Activated T-helper 1 cell treated with anti-CD3 and anti-CD28 coated beads, Interleukin-12 subunit alpha, Interleukin-12 subunit beta, Interleukin-2, Interleukin-4 antibody, amounts not matched to agents 30 ng/mL and 10 ng/mL and 1 ng/mL, durations not matched to agents 14 hours and 24 hours and 36 hours (primary cell): ENCODE results near the gene FGF8. TPM values are rescaled to one million over a fixed set of nuclear protein-coding genes. Genes with fewer than 3 reads are reported as not detected.

Source experiments
- DNase-seq: peaks from one replicate; pipeline ENCODE4 v3.0.0; 2021; ENCODE audit warnings: low spot score
- H3K27ac Mint-ChIP-seq: one replicate; pipeline ENCODE4 v1.8.0; 2021; ENCODE audit warnings: mild to moderate bottlenecking, mixed read lengths
- H3K27me3 Mint-ChIP-seq: one replicate; pipeline ENCODE4 v1.8.0; 2022; ENCODE audit warnings: mild to moderate bottlenecking, moderate library complexity, mixed read lengths; ENCODE audit not compliant: insufficient read depth
- H3K36me3 Mint-ChIP-seq: one replicate; pipeline ENCODE4 v1.8.0; 2021; ENCODE audit warnings: low read depth, mixed read lengths
- H3K4me1 Mint-ChIP-seq: one replicate; pipeline ENCODE4 v1.8.0; 2021; ENCODE audit warnings: low read depth, mixed read lengths
- H3K4me3 Mint-ChIP-seq: one replicate; pipeline ENCODE4 v1.8.0; 2021; ENCODE audit warnings: mild to moderate bottlenecking, moderate library complexity, mixed read lengths
- H3K9me3 Mint-ChIP-seq: one replicate; pipeline ENCODE4 v1.8.0; 2021; ENCODE audit warnings: mixed read lengths
- intact Hi-C: fragments of 100-400 bp; cut with micrococcal nuclease; formaldehyde crosslinking; loops from one replicate; pipeline ENCODE4 v1.15.1; 2024
- total RNA-seq: library from RNA; stranded (reverse); gene quantifications from 2 replicates; pipeline ENCODE4 v1.2.3, GENCODE V29; 2022

FGF8 gene, protein sequence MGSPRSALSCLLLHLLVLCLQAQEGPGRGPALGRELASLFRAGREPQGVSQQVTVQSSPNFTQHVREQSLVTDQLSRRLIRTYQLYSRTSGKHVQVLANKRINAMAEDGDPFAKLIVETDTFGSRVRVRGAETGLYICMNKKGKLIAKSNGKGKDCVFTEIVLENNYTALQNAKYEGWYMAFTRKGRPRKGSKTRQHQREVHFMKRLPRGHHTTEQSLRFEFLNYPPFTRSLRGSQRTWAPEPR
- total RNA-seq = not detected in 2 replicates

DNA sequence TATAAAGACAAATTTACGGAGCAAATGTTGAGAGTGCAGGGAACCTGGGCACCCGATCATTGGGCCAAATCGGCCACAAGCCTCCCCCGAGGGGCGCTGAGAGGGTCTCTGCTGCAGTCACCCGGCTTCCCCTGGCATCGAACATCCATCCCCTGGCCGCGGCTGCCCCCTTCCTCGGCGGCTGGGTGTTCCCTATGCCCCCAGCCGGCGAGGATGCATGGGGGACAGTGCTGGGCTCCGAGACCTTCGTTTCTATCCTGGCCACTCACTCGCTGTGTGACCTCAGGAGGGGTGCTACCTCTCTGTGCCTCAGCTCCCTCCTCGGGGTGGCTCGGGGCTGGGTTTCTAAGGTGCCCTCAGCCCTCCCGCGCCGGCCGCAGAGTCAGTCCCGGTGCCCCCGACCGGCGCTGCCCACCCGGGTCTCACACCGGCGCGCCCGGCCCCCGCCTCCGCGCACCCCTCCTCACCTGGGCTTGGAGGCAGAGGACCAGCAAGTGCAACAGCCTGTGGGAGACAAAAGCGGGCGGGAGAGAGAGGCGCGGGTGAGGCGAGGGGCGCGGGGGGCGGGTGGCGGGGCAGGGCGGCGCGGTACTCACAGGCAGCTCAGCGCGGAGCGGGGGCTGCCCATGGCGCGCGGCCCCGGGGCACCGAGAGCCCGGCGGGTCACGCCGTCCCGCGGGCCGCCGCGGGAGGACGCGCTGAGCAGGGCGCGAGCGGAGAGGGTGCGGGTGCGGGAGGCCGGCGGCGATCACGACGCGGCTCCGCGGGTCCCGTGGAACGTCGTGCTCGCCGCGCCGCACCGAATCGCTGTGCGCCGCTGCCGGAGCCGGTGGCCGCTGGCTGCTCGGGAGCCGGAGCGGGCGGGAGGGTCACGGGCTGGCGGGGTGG is at the start of gene FGF8:
Gene FGF8, minus strand, starts transcription at position 842 of the 888 bp plus-strand sequence. Its CDS starts 214 bp downstream, at position 628.
- Mint-ChIP-seq H3K4me1 (peaks cover 21% of the 10 kb centered on the region), H3K4me3 (peak within 1 kb of the TSS; percentile 47), H3K36me3 (peaks cover 19% of the 10 kb centered on the region), H3K27me3 (peaks cover 57% of the 10 kb centered on the region), H3K9me3 (no peaks in the 10 kb centered on the region), H3K27ac (no peak within 1 kb of the TSS)
- intact Hi-C loops = no loop called here
- DNase-seq = no peak

DNA sequence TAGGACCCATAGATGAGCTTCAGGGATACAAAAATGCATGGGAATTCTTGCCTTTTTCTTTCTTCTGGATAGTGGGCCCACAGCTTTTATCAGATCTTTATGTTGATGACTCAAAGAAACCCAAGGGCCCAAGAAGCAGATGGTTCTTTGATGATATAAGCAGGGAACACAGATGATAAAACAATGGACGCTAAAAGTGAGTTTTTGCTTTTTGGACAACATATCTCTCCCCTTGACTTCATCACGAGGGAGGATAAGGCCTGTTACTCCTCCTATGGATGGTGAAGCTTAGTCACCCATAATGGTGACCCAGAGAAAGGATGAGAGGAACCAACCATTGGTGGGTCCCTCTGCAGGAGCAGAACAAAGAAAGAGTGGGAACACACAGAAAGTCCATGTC is 48.8 kb upstream of the FGF8 start:
- Mint-ChIP-seq H3K4me1 (peaks cover 11% of the 10 kb centered on the region), H3K27me3 (no peaks in the 10 kb centered on the region), H3K9me3 (no peaks in the 10 kb centered on the region), H3K36me3 (peaks cover 11% of the 10 kb centered on the region), H3K4me3 (no peak overlapping the region), H3K27ac (no peak overlapping the region)
- intact Hi-C loops = no loop called here
- DNase-seq = no peak

DNA sequence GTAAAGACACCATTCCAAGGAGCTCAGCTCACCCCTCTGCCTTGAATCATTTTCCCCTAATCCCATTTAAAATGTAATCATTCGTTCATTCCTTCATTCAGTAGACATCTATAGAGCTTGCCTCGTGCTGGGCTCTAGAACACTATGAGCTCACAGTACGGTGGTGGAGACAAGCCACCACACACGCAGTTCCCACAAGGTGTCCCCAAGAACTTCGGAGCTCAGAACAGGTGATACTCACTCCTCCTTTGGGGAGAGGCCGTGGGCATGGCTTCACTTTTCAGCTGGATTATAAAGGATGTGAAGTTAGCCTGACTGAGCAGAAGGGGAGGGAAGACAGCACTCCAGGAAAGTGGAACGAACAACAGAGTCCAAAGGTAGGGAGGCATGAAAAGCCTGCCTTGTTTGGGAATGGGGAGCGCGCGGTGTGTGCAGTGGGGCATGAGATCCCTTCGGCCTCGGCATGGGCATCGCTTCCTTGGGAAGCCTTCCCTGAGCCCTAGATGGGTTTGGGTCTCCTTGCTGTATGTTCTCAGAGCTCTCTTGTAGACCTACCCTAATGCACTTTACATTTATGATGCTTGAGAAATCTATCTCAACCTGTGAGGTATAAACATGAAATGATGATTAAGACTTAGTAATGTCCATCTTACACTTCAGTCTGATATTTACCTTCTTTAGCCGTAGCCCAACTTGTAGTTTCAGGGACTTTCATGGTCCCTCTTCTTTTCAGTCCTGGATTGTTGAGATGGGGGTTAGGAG is 43.1 kb upstream of the FGF8 start:
- Mint-ChIP-seq H3K27me3 (peaks cover 3% of the 10 kb centered on the region), H3K36me3 (peaks cover 22% of the 10 kb centered on the region)

DNA sequence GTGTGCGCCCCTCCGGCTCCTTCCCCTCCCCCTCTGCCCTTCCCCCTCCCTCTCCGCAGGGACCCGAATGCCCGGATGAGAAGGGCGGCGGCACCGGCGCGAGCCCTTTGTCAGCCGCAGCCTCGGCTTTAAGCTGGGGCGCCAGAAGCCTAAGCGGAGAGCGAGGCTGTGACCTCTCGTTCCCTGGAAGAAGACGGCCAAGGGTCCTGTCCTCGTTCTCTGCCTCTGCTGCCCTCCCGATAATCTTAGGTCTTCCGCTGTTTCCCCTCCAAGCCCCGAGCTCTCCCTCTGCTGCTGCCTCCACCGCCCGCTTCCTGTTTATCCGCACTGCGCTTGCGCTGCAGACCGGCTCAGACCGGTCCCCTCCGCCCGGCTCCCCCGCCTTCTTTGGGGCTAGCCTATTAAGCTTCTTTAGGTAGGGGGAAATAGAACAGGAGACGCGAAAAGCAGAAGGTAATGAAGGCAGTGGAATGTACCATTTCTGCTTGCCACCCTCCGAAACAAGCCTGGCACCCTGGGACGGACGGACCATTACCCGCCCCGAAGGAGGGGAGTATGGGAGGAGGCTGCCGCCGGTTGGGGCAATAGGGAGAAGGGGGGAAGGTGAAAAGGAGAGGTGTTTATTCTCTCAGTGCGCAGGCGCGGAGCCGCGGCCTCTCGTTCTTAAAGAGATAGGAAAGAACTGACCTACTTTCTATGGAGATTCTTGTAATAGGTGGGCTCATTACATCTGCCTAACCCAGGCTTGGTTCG is 42.4 kb upstream of the FGF8 start, which contains the start of gene OGA:
Gene OGA, minus strand, starts transcription at position 326 of the 753 bp plus-strand sequence. CDS start 422 bp downstream, outside the sequence.
- Mint-ChIP-seq H3K9me3 (no peaks in the 10 kb centered on the region), H3K4me1 (peaks cover 57% of the 10 kb centered on the region), H3K36me3 (peaks cover 29% of the 10 kb centered on the region), H3K27me3 (peaks cover 3% of the 10 kb centered on the region), H3K4me3 (peak within 1 kb of the TSS; percentile 100), H3K27ac (peak within 1 kb of the TSS; percentile 100)
- intact Hi-C loops = loop anchor here (1.0 to 10.0 kb wide), 12 partner anchors 12 to 1375 kb away; partner anchors contain the start of genes ARMH3, BTRC, NFKB2 and NPM3
- DNase-seq = peak; percentile 97

More for the DNA sequence above, 43.1 kb upstream of the FGF8 start:
- peak overlapping the region; percentile 100 for H3K4me3 Mint-ChIP-seq
- intact Hi-C loops = loop anchor here (1.0 to 10.0 kb wide), 12 partner anchors 11 to 1374 kb away; partner anchors contain the start of genes ARMH3, BTRC, NFKB2 and NPM3
- peaks cover 50% of the 10 kb centered on the region for H3K4me1 Mint-ChIP-seq
- H3K9me3 Mint-ChIP-seq = no peaks in the 10 kb centered on the region
- peak; percentile 40 for DNase-seq
- H3K27ac Mint-ChIP-seq = peak overlapping the region; percentile 100

DNA sequence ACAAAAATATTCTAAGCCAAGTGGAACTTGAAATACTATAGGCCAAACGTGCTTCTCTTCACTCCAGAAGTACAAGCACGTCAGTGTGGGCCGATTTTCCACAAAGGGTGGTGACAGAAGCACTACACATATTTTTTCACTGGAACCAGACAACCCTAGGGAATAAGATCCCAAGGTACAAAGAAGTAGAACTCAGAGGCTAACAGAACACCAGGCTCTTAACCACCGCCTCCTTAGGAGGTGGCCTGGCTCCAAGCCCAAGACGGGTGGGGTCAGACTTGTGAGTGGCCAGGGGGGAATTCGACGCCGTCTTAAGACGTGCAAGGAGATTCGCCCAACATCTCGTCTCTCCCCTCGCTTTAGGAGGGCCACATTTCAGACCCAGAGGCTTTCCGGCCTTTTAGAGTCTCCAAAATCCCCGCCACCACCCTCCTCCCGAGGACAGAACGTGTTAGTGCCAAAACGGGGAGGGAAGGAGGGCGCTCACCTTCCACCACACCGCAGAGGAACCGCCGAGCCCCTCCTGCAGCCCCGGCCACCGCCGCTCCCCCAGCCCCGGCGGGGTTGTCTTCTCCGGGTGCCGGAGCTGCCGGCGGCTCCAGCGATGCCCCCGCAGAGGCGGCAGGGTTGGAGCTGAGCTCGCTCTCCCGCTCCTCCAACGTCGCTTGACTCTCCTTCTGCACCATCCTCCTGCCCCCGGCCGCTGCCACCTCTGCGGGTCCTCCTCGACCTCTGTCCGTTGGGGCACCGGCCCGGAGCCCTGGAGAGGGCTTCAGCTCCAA is 41.6 kb upstream of the FGF8 start:
- peaks cover 65% of the 10 kb centered on the region for H3K4me1 Mint-ChIP-seq

DNA sequence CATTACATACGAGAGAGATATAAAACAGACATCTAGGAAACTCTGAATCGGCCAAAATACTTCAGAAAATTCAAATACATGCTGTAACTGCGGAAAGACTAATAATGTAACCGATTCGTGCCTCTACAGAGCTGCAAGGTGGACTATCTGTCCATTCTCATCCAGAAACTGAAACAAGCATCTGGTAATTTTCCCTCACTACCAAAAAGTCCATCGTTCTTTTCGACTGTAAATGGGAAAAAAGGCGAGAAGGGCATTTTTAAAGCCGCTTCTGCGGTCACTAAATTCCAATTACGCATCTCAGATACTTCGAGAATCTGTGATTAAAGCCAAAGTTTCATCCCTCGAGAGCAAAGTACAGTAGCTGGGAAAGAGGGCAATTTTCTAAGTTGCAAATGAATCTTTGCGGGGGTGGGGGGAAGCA is 41.0 kb upstream of the FGF8 start:
- H3K9me3 Mint-ChIP-seq = no peaks in the 10 kb centered on the region
- no peak for DNase-seq
- H3K36me3 Mint-ChIP-seq = peaks cover 36% of the 10 kb centered on the region
- intact Hi-C loops = loop anchor here (5.0 to 10.0 kb wide), 4 partner anchors 115 to 905 kb away; partner anchors contain the start of genes BTRC, NFKB2 and SLF2
- H3K4me3 Mint-ChIP-seq = peak overlapping the region; percentile 100
- H3K27me3 Mint-ChIP-seq = peaks cover 3% of the 10 kb centered on the region
- H3K27ac Mint-ChIP-seq = peak overlapping the region; percentile 100
- H3K4me1 Mint-ChIP-seq = peaks cover 65% of the 10 kb centered on the region

More for the DNA sequence above, 41.6 kb upstream of the FGF8 start:
- peak overlapping the region; percentile 100 for H3K4me3 Mint-ChIP-seq
- H3K27ac Mint-ChIP-seq = peak overlapping the region; percentile 100
- DNase-seq = no peak
- no peaks in the 10 kb centered on the region for H3K9me3 Mint-ChIP-seq
- intact Hi-C loops = loop anchor here (1.0 to 10.0 kb wide), 12 partner anchors 13 to 1375 kb away; partner anchors contain the start of genes ARMH3, BTRC, NFKB2 and NPM3
- peaks cover 35% of the 10 kb centered on the region for H3K36me3 Mint-ChIP-seq
- peaks cover 3% of the 10 kb centered on the region for H3K27me3 Mint-ChIP-seq

DNA sequence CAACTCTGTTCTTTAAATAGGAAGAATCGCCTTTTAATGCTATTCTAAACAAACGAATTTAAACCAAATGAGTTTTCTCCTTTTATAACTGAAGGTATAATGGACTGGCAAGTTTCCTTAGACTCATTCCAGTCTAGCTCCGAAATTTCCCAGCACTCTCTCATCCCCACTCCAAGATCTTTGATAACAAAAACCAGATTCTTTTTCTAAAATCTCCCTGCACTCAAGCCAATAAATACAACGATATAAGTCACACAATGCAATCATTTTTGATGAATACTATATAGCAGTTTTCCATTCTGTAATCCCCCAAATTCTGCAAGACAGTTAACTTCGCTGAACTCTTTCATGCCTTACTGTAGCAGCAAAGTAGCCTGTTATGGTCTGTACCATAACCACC is 40.5 kb upstream of the FGF8 start:
- Mint-ChIP-seq H3K27ac (peak overlapping the region; percentile 100), H3K9me3 (no peaks in the 10 kb centered on the region), H3K36me3 (peaks cover 35% of the 10 kb centered on the region), H3K27me3 (peaks cover 3% of the 10 kb centered on the region), H3K4me1 (peaks cover 60% of the 10 kb centered on the region), H3K4me3 (peak overlapping the region; percentile 100)
- DNase-seq = no peak
- intact Hi-C loops = loop anchor here (5.0 to 10.0 kb wide), 4 partner anchors 114 to 904 kb away; partner anchors contain the start of genes BTRC, NFKB2 and SLF2

DNA sequence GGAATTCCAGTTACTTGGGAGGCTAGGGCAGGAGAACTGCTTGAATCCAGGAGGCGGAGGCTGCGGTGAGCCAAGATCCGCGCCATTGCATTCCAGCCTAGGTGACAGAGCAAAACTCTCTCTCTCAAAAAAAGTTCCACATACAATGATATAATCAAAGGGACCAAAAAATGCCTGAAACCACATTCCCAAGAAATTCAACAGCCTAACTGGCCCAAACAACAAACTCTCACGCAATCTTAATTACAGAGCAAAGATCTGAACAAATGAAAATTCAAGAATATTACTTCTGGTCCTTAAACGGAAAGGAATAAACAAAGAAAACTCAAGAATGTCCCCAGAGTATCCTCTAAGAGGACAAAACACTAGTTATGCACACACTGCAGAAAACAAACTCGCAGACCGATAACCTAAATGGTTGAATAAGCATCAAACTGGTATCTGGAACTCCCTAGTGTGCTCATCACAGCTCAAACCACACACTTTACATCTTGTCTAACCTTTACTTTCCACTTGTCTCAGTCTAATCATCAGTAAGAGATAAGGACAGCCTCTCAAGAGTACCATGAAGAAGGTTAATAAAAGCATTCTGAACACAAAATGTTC is 38.7 kb upstream of the FGF8 start:
- H3K4me3 Mint-ChIP-seq = peak overlapping the region; percentile 100
- H3K36me3 Mint-ChIP-seq = peaks cover 41% of the 10 kb centered on the region
- peaks cover 56% of the 10 kb centered on the region for H3K4me1 Mint-ChIP-seq
- H3K27ac Mint-ChIP-seq = peak overlapping the region; percentile 91
- intact Hi-C loops = loop anchor here (5.0 to 10.0 kb wide), 4 partner anchors 112 to 902 kb away; partner anchors contain the start of genes BTRC, NFKB2 and SLF2
- peaks cover 3% of the 10 kb centered on the region for H3K27me3 Mint-ChIP-seq
- no peaks in the 10 kb centered on the region for H3K9me3 Mint-ChIP-seq
- no peak for DNase-seq

DNA sequence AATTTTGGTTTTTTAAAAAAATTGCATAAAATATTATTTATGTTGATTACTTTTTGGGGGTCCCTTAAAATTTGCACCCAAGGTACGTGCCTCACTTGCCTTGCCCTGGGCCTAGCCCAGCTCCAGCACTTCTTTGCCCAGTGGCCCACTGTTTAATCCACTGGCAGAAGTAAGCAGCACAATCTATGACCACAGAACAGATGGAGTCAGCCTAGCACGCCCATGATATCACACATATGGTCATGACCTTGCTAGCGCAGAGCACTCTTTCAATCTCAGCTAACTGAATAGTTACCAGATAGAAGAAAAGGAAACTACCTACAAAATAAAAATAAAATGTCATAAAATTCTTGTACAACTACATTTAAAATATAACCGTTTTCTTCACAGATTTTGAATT is 36.7 kb upstream of the FGF8 start:
- intact Hi-C loops = loop anchor here (10.0 kb wide), 2 partner anchors 458 to 582 kb away; partner anchors contain the start of genes BTRC and NFKB2
- peaks cover 48% of the 10 kb centered on the region for H3K4me1 Mint-ChIP-seq

DNA sequence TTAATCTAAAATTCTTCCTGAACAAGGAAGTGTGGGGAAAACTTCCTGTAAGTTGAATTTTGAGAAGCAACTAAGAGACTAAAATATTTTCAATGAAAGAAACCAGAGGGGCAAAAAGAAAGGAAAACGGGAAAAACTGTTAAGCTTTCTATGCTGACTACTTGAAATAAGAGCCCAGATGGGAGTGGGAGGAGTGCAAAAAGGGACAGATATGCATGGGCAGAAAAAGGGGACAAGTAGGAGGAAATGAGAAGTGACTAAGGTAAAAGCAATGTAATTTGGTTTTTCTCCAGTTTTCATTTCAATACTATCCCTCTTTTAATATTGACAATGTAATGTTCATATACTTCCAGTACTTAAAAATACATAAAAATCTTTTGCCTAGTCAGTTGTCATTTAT is 31.2 kb upstream of the FGF8 start:
- peaks cover 40% of the 10 kb centered on the region for H3K36me3 Mint-ChIP-seq

More for the DNA sequence above, 36.7 kb upstream of the FGF8 start:
- no peak for DNase-seq
- H3K4me3 Mint-ChIP-seq = no peak overlapping the region
- H3K27ac Mint-ChIP-seq = no peak overlapping the region
- no peaks in the 10 kb centered on the region for H3K9me3 Mint-ChIP-seq
- H3K36me3 Mint-ChIP-seq = peaks cover 45% of the 10 kb centered on the region
- no peaks in the 10 kb centered on the region for H3K27me3 Mint-ChIP-seq

More for the DNA sequence above, 31.2 kb upstream of the FGF8 start:
- Mint-ChIP-seq H3K27ac (no peak overlapping the region), H3K4me1 (peaks cover 10% of the 10 kb centered on the region), H3K4me3 (no peak overlapping the region), H3K9me3 (no peaks in the 10 kb centered on the region), H3K27me3 (no peaks in the 10 kb centered on the region)
- intact Hi-C loops = no loop called here
- DNase-seq = no peak
